Neural progenitor cell (in vitro differentiated cells): Measurements from ENCODE around the gene SPRR4.

Experiments used
- CTCF ChIP-seq: fragments of 200-600 bp; sonication (generic); IDR thresholded peaks from 2 replicates; pipeline ENCODE4 v1.5.1; 2017; ENCODE audit warnings: antibody characterized with exemption, mild to moderate bottlenecking
- EZH2 ChIP-seq: fragments of 200-600 bp; sonication (generic); IDR thresholded peaks from 2 replicates; pipeline ENCODE4 v1.6.1; 2017; ENCODE audit warnings: antibody characterized with exemption, mild to moderate bottlenecking, moderate library complexity

GRCh38 chr1:152993186-152993585 lies 22.7 kb downstream of the SPRR4 start:
- TF ChIP-seq CTCF (no peak), EZH2 (no peak)
